GM11168 (cell line): ENCODE results near the gene PDZRN4.

Experiments
- in situ Hi-C: fragments of 300-500 bp; cut with MboI; formaldehyde crosslinking; loops from one replicate; pipeline ENCODE4 v1.12.0; 2022; ENCODE audit warnings: low sequenced_read_pairs; ENCODE audit not compliant: unreplicated experiment

PDZRN4 gene

DNA sequence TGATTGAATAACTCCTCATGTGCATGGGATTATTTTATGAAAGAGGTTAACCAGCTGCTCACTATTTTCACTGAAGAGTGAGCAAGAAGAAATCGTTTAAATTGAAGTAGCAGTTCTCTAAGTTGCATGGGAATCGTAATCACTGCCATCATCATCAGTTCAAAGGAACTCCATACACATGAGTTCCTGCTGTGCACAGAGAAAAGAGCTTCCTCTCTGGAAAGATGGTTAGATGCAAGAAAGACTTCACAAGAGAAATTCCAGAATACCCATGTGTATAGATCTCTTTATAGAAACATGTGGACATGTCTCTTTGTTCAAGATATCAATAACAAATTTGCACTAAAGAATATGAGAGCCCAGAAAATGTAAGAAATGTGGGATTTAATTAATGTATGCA lies 291.3 kb downstream of the PDZRN4 start:
- in situ Hi-C loops = no loop called here

DNA sequence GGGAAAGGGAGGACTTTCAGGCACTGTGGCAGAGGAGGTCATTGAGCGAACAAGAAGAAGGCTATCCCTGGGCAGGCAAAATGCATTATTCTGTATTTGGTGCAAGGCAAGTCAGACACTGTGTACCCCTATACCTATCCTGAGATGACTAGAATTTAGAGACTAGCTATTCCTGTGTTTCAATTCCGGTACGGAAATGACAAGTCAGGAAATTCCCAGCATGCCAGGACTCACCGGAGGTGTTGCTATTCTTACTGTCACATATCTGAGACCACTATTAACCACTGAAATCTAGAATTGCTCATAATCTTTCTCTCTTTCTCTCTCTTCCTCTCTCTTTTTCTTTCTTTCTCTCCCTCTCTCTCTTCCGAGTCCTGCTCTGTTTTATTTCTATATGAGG lies 297.1 kb downstream of the PDZRN4 start:
- in situ Hi-C loops = no loop called here

DNA sequence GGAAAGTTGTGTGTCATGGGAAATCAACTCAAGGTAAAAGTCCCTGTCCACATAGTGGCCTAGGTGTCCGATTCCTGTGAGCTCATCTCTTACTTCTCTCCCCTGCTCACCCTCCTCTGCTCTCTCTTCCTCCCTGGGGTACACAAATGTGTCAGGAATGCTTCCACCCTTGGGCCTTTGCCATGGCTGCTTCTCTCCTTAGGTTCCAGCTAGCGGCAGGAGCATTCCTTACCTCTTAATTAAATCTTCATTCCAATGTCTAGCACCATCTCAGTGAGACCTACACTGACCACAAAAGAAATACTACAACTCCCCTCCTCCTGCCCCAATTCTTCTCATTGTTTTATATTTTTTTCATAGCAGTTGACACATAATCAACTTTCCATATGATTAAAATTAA lies 298.6 kb downstream of the PDZRN4 start:
- in situ Hi-C loops = no loop called here

DNA sequence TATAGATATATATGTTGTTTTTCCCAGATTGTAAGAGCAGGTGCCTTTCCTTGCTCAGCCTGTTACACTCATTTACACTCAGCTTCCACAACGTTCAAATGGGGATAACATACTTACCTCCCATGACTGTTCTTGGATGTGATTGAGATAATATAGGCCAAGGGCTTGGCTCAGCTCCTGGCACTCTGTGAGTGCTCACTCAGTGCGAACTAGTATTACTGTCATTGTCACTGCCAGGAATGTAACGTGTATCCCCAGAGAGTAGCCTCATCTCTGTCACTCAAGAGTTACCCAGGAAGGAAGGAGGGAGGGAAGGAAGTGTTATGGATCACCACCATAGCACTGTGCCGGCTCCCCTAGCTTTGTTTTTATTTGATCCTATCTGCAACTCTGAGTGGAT lies 307.9 kb downstream of the PDZRN4 start:
- in situ Hi-C loops = no loop called here

DNA sequence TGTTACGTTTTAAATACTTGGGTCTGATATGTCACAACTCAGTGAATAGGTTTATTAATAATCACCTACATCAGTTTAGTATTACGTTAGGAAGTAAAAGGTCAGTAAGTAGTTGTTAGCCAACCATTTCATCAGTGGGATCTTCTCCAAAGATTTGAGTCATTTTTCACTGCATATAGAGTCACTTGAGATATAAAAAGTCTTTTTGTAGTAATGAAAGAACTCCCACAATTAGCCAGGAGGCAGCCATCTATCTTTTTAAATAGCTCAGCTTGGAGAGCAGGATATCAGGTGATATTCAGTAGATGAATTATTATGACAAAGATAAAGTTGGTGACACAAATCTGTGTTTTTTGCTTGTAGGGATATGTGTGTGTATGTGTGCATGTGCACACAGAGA lies 309.3 kb downstream of the PDZRN4 start:
- in situ Hi-C loops = no loop called here

DNA sequence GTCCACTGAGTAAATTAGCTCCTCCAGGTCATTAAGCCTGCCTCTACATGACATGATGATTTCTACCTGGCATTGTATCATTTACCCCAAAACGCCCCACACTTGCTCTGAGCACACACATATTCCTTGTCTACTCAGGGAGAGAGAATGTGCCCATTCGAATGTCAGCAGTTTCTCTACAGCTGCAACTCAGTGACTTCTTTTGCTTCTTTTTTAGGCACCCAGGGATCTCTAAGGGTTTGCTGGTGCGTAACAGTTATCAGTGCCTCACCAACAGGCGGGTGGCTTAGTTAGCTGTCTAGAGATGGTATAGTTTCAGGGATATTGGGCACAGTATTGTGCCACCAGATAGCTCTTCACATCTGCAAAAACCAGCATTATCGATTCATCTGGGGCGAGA lies 316.9 kb downstream of the PDZRN4 start:
- in situ Hi-C loops = no loop called here

DNA sequence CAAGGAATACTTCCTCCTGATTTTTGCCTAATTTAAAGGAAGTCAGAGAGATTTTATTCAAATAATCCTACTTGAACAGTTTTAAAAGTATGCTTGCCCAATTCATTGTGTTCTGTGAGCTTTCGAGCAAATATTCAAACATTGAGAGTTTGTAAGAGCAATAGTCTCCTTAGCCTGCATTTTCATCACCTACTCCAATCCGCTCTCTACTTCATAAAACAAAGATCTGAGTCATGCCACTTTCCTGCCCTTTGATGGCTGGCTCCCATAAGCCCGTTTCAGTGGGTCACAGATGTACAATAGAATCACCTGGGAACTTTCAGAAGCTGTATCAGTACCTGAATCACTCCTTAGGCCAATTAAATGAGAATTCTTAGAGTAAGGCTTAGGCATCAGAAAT lies 319.2 kb downstream of the PDZRN4 start:
- in situ Hi-C loops = no loop called here

DNA sequence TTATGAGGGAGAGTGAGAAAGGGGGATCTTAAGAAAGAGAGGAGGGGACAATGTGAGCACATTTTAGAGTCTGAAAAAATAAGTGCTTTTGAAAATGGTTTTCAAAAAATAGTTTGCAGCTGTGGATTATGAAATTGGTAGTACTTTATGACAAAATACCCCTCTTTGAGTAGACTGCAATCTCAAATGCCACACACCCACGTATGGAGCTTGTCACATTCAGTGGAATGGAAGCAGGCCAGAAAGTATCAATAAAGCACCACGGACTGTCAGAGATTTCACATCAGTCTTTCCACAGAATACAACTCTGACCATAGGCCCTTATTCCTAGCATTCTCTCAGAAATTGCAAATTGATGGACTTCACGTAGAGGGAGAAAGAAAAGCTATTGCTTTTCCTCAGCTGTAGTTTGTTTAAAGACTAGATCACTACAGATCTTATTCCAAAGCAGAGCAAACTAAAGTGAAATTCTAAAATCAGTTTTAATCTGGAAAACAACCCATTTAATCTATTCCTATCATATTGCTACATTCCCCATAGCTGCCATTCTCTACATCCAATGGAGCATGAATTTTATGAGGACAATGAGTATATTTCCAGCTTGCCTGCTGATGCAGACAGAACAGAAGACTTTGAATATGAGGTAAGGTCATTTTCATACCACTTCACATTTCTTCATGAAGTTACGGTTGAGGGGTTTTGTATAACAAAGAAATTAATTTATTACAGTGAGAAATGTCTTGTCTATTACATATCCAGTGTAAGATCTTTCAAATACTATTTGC lies 321.3 kb downstream of the PDZRN4 start:
- in situ Hi-C loops = no loop called here

DNA sequence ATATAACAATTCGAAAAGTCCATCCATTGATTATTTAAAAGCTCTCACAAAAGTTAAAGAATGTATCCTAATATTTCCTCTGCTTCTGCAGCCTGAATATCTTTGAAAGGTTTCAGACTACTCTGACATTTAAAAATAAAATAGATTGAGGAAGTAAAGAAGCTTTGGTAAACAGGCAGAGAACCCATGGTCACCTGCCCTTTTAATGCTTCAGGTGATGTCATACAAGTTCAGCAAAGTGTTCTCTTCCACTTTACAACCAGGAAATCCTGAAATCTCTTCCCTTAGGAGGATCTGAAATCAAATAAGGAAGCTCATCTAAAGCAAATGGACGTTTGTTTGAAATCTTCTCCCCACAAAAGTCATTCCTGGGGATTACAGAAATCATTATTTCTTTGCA lies 322.4 kb downstream of the PDZRN4 start:
- in situ Hi-C loops = no loop called here

DNA sequence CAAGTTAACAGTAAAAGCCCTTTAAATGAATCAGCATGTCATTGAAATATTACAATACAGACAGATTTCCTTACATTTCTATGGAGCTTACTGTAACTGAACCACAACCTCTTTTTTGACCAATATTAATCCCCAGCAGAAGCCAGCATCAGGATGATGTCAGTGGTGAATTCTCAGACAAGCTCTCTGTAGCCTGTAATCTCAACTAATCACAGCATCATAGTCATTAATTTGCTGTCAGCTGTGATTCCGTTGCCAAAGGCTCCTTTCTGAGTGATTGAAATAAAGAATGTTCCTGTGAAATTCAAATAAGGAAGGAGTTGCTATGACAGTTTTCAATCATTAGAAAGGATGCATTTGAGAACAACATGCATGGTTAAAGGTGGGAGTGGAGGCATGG lies 323.1 kb downstream of the PDZRN4 start:
- in situ Hi-C loops = no loop called here

DNA sequence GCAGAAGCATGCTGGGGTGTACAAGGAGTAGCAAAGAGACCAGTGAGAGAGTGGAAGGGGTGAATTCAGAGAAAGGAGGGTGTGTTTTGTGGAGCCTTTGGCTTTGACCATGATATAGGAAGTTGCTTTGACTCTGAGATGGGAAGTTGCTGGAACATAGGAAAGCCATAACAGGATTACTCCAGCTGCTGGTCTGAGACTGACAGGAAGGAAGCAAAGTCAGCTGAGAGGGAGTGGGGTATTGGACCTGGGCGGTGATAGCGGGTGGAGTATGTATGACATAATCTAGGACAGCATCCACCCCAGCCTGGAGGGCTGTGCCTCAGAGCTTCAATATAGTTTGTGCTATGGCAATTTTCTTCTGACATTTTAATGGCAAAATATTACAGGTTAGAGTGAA lies 324.4 kb downstream of the PDZRN4 start:
- in situ Hi-C loops = no loop called here

DNA sequence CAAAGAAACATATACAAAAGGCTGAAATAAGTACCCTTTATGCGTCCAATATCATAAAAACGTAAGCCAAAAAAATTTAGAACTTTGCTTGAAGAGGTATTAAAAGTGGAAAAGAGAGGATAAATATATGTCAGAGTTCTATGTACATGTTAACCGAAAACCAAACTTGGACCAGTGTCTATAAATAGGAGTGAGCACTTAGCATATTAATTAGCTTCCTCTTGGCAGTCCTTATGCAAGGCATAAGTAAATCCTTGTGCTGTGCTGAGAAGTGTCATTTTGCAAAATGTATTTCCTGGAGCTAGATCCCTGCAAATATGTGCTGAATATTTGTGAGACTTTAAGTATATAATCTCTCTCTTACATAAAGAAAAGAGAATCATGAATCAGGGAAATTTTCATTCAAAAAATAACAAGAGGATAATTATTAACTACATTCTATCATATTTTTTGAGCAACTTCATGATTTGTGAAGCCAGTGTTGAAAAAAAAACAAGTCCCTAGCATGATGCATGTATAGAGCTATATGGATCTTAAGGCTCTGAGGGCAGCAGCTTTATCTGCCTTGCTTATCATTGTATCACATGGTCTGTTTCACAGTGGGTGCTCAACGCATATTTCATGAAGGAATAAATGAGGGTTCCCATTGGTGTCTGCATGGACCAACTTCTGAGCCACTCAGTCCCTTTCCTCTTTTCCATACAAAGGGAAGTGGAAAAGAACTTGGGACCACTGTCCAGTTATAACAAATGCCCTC lies 326.1 kb downstream of the PDZRN4 start:
- in situ Hi-C loops = no loop called here

DNA sequence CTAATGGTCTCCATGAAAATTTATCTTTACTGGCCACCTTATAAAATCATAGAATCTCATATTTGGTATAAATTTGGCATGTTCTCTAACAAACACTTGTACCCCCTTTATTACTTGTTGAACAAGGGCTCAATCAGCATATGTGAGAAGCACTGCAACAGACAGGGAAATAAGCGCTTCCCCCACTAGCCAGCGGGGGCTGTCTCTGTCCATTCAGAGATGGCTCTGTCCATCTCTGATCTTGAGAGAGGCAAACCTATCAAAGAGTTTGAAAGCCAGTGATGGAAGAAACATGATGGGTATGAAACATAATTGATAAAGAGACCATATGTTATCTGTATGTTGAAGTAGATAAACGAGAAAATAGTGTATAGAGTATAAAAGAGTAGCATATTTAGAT lies 326.8 kb downstream of the PDZRN4 start:
- in situ Hi-C loops = no loop called here

DNA sequence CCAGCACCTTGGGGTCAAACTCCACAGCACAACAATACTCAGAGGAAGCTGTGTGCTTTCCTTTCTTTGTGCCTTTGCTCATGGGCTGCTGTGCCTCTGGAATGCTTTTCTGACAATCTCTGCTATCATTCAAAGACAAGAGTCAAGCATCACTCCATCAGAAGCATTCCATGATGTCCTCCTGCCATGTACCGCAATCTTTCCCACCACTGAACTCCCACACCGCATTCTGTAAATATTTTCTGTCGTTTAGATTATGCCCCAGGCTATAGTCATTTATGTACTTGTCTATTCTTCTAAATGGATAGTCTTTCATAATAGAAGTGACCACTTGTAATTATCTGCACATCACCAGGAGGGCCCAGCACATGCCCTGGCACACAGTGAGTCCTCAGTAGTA lies 327.8 kb downstream of the PDZRN4 start:
- in situ Hi-C loops = no loop called here

DNA sequence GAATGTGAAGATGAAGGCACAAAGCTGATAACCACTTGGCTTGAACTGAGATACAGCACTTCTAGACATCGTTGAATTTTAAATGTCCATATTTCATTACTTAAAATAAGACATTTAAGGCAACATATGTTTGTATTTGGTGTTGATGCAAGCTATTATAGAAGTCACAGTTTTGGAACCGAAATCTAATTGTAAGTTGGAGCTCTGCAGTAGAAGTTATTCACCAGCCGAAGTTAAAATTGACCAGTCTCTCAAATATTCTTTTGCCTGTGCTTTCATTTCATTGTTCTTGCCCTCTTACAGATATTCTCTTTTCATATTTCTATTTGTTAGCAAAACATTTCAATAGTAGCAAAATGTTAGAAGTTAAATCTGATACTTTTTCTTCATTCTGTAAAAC lies 332.7 kb downstream of the PDZRN4 start:
- in situ Hi-C loops = no loop called here

DNA sequence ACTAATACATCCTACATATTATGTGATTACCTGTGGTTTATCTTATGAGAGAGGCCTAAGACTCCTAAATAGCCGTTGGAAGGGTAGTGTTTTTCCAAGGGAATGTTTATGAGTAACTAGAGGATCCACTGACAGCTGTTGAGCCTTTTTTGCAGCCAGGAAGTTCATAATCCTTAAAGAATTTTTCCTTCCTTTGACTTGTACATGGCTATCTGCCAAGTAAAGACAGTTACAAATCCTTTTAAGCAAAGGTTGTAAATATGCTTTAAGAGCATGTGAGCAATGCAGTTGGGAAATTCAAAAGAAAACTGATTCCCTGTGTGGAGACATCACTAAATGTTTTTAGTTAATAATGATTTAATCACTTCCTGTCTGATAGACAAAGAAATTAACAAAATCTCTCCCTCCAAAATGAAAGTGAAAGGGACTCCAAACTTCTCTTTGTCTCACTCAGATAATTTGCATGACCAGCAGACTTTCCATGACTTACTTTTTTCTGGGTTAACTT lies 333.8 kb downstream of the PDZRN4 start:
- in situ Hi-C loops = no loop called here

DNA sequence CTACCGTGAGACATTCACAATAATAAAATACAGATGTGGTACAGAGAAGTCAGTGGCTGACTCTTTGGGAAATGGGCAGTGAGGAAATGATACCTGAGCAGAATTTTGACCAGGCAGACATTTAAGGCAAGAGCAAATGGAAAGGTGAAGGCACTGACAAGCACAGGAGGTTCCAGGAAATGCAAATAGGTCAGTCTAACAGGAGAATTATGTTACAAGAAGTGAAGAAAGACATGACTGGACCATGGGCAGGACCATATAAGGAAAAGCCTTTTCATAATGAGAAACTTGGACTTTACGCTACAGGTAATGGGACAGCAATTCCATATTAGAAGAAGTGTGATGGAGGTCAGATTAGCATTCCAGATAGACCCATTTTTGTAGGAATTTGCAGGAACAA lies 338.9 kb downstream of the PDZRN4 start:
- in situ Hi-C loops = no loop called here

DNA sequence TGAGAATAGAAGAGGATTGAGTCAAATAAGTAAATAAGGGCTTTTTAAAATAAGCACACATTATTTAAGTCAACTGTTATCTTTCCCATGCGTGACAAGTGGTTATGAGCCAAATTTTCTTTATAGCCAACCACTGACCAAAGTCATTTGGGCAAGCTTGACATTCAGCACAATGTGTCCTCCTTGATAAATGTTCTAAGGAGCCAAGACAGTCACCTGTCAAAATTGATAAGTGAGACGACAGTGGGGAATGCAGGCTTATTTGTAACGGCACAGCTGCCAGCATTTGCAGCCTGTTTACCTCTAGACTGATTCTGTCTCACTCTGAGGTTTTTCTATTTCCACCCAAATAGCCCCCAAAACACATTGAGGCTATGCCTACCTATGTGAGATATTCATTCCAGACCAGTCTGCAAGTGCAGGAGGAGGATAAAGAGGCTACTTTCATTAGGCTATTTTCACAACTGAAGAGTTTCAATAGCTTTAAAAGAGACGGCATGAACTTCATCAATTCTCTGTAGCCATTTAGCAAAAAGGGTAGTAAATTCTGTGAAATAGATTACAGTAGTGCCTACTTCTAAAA lies 339.5 kb downstream of the PDZRN4 start:
- in situ Hi-C loops = no loop called here

DNA sequence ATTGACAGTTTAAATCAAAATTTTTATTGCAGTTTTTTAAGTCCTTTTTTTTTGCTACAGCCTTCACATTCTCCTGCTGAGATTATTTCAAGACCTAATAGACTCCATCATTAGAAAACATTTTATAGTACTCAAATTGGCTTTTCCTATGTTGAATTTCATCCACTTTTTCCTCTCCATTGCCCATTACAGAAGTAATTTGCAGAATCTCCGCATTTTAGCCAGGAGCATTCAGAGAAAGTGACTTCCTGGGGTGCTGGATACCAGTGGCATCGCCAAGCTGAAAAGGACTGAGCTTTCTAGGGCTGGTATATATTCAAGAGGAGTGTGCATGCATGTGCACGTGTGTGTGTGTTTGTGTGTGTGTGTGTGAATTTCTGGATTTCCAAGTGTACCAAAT lies 340.8 kb downstream of the PDZRN4 start:
- in situ Hi-C loops = no loop called here

DNA sequence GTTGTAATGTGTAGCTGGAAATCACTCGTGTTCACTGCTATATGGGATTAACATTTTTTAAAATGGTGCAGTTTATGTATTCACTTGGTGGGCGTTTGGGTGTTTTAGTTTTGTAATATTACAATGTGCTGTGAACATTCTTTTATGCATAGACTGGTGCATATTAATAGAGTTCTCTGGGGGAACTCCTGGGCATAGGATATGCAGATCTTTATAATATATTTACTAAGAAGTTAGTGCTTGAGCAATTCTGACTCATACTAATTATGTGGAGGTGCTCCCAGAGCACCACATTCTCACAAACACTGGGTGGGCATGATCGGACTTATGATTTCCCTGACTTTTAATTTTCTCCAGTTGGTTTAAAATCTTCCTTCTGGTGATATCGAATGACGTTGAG lies 342.3 kb downstream of the PDZRN4 start:
- in situ Hi-C loops = no loop called here

DNA sequence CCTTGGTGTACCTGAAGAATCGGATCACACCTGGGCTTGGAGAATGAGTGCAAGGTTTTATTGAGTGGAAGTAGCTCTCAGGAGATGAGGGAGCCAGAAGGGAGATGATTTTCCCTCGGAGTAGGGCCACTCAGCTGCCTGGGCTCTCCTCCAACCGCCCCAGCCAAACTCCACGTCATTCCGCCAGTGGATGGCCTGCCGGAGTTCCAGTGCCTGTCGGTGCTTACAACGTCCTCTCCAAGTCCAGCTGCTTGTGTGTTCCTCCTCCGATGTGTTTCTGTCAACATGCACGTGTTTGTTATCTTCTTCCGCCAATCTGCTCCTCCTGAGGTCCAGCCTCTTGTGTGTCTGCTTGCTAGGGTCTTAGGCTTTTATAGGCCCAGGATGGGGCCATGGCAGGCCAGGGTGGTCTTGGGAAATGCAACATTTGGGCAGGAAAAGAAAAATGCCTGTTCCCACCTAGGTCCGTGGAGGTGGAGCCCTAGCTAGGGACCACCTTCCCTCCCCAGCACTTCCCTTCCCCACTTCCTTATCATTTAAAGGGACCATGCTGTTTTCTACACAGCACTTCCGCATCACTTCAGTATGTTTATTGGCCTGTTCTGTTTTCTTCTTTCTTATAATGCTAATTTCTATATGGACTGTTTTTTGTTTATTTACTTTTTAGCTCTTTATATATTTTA lies 343.2 kb downstream of the PDZRN4 start:
- in situ Hi-C loops = no loop called here
